Measurements from ENCODE around the gene CARF. TPM values are rescaled to one million over a fixed set of nuclear protein-coding genes. Genes with fewer than 3 reads are reported as not detected.
A peak's percentile ranks its signal among the peaks of the same experiment; 100 is the strongest.

CARF gene
- polyA plus RNA-seq, 1 donor (not counting 4 experiments of a cell fraction or from before 2014, with no cell fraction given): 5.2 TPM

DNA sequence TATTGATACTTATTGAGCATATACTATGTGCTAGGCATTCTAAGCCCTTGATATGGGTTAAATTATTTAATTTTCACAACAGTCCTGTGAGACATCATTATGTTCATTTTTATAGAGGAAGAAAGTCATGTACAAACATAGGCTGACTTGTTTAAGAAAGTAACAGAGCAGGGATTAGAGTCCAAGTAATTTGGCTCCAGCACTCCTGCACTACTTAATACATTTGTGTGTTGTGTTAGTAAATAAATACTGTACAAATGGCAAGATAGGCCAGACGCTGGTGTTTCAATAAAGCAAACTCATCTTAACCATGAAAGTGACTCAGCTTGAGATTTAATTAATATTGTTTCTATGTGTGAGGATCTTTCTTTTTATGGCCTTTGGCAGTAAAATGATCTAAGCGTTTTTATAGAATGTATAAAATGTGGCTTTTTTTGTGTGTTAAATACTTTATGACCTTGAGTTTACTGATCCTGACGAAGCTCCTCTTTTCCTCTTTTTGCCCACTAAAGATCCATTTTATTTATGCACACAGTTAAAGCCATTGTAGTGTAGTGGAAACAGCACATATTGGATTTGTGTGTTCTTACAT, 123.9 kb downstream of the CARF start:
- Histone ChIP-seq H4K20me1 (ENCODE audit: control insufficient read depth, extremely low read depth, insufficient read depth, low read length) (no peaks in the 10 kb centered on the region), H3K27me3 (ENCODE audit: control insufficient read depth, extremely low read depth, insufficient read depth, low read length) (no peaks in the 10 kb centered on the region), H3K4me1 (ENCODE audit: control insufficient read depth, extremely low read depth, insufficient read depth, low read length) (peaks cover 13% of the 10 kb centered on the region), H3K9me1 (ENCODE audit: control insufficient read depth, extremely low read depth, insufficient read depth, low read length) (no peaks in the 10 kb centered on the region), H3K27ac (ENCODE audit: control insufficient read depth, insufficient read depth, low read length) (no peak overlapping the region), H2AFZ (ENCODE audit: control insufficient read depth, low read length) (no peak overlapping the region), H3K9ac (ENCODE audit: control insufficient read depth, extremely low read depth, insufficient read depth, low read length) (no peak overlapping the region), H3K4me3 (ENCODE audit: control insufficient read depth in 2 of 3, extremely low read depth in 1 of 3, insufficient read depth in 2 of 3, low read depth in 1 of 3, low read length in 3 of 3) (no peak overlapping the region), H3K36me3 (ENCODE audit: control insufficient read depth in 2 of 2, extremely low read depth in 1 of 2, insufficient read depth in 2 of 2, low read length in 2 of 2) (no peaks in the 10 kb centered on the region), H3K79me2 (ENCODE audit: control insufficient read depth, insufficient read depth, low read length) (peaks cover 47% of the 10 kb centered on the region), H3K4me2 (ENCODE audit: control insufficient read depth, extremely low read depth, insufficient read depth, low read depth, low read length) (peak overlapping the region; percentile 25), H3K9me3 (ENCODE audit: control insufficient read depth, low read depth, low read length) (no peaks in the 10 kb centered on the region)
- dilution Hi-C loops (cut with MboI; ENCODE audit: extremely low pct_ligation_motif_present, low sequenced_read_pairs): loop anchor here (10.0 kb wide), 1 partner anchor 59 kb away; no protein-coding TSS in a partner anchor
- FAIRE-seq: no peak
- DNase-seq (ENCODE audit: low read depth, low spot score): no peak
- TF ChIP-seq EZH2 (IDR thresholded peaks at IDR 0.05; ENCODE audit: low read length) (no peak), CTCF (optimal IDR thresholded peaks at IDR 0.05 in 1 of 3, IDR thresholded peaks at IDR 0.05 in 1 of 3, conservative IDR thresholded peaks at IDR 0.05 in 1 of 3; ENCODE audit: extremely low read depth in 1 of 3, insufficient read depth in 2 of 3, low read length in 3 of 3) (no peak)

Small RNAs within 50 kb of the gene (small RNA-seq; reads per million reads assigned to genes)
- gene AC010900.2 (ENCODE audit: insufficient read length in 3 of 3, low read depth in 3 of 3, low replicate concordance in 1 of 3): 0 reads per million in 3 experiments

Other genes with a start within 250 kb of the CARF start
- 1.1 to 2.2 TPM (median 1.8 TPM) in 3 replicates for gene ICA1L, start 40.5 kb upstream of the CARF start, polyA plus RNA-seq
- gene WDR12, start 602 bp upstream of the CARF start, polyA plus RNA-seq: 38.7 to 109 TPM (median 51.4 TPM) in 3 replicates
- 9.4 to 15.4 TPM (median 14.7 TPM) in 3 replicates for gene NBEAL1, start 102.6 kb downstream of the CARF start, polyA plus RNA-seq